Mesenteric fat pad (tissue), 1 donor: Measurements from ENCODE around the gene FOXN1. TPM values are rescaled to one million over a fixed set of nuclear protein-coding genes. Genes with fewer than 3 reads are reported as not detected.

ENCODE experiments used
- DNase-seq: peaks from one replicate; pipeline ENCODE4 v3.0.0-alpha.2; 2020; ENCODE audit warnings: low spot score
- total RNA-seq: library from RNA; stranded (reverse); fragmentation: NEBNext Ultra II Directional; extraction: Animal tissue kit (Norgen Biotek cat#: 25700); gene quantifications from one replicate; pipeline ENCODE4 v1.2.1, GENCODE V29; 2021
- donor health status: DM: yes; HTN: yes; CAD: no.

The FOXN1 gene
- total RNA-seq, 1 donor from 2014 or later: not detected

DNA sequence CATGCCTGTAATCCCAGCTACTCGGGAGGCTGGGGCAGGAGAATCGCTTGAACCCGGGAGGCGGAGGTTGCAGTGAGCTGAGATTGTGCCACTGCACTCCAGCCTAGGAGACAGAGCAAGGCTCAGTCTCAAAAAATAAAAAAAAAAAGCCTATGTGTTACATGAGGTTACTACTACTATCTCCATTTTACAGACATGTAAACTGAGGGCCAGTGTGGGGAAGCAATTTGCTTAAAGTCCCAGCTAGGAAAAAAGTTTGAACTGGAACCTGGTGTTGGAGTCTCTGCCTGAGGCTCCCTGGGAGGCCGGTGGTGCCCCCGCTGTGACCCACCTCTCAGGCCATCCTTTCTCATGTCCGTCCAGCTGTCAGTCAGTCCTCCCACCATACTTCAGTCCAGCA lies 28.2 kb upstream of the FOXN1 start:
- peak; percentile 28 for DNase-seq

DNA sequence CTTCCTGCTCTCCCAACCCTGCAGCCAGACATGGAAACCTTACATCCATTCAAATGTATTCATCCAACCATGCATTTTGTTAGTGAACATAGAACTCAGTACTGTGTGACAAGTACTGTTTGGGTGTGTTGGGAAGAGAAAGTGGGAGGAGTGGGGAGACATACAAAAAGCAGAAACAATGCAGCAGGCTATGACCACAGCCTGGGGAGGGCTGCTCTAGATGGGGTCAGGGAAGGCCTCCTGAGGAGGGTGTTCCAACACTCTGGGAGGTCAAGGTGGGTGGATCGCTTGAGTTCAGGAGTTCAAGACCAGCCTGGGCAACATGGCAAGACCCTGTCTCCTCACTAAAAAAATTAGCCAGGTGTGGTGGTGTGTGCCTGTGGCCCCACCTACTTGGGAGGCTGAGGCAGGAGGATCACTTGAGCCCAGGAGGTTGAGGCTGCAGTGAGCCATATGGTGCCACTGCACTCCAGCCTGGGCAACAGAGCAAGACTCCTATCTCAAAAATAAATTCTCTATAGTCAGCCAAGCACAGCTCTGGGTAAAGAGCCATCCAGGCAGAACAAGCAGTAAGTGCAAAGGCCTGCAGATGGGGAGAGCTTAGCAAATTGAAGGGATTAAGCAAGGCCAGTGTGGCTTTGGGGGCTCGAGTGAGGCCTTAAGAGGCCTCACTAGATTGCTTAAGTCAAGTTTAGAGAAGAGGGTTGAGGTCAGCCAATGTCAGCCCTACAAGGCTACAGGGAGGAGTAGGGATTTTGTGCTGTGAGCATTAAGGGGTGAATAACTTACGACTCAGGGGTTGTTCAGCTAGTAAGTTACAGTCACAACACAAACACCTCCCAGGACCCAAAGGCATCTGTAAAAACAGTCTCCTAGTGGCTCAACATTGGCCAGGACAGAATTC lies 27.2 kb upstream of the FOXN1 start:
- peak; percentile 49 for DNase-seq

DNA sequence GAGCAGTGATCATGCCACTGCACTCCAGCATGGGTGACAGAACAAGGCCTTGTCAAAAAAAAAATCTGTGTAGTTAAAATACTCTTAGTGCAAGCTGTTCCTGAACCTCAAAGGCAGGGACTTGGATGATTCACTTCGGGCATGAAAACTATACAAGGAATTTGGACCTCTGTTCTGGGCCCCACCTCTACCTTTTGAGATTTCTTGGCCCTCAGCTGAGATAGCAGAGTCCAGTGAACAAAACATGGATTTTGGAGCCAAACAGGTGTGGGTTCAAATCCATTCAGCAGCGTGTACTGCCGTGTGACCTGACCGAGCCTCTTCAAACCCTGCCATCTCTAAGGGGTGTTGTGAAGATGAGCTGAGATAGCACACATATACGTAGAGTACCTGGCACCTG lies 25.9 kb upstream of the FOXN1 start:
- no peak for DNase-seq

DNA sequence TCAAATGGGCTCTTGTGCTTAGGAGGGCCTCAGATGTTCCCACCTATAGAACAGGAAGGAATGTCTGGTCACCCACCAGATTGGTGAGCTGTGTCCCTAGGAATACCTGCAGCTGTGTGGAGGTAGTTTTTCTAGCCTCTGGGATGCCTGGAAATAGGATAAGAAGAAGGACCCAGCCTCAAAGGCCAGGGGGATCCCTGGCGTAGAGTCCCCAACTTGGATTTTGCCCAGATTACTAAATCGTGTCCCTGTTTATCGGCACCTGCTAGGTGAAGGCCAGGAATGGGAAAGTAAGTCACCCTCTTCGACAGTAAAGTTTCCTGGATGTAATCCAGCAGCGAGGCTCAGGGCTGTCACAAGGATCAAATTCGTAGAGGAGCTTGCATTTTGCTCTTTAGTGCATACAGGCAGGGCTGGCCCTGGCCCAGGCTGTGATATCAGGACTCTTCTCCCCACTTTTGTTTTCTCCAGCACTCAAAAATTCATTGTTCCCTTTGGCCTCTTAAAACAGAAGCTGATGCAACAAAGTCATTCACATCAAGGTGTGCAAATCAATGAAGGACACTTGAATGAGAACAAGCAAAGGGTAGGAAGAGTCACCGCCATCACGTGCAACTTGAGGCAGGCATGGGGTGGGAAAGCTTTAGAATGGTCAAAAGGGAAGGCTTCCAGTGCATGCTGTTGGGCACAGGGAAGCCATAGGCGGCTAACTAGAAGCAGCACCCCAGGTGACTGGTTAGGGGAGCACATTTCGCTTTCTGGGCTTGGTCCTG lies 25.2 kb upstream of the FOXN1 start:
- no peak for DNase-seq

DNA sequence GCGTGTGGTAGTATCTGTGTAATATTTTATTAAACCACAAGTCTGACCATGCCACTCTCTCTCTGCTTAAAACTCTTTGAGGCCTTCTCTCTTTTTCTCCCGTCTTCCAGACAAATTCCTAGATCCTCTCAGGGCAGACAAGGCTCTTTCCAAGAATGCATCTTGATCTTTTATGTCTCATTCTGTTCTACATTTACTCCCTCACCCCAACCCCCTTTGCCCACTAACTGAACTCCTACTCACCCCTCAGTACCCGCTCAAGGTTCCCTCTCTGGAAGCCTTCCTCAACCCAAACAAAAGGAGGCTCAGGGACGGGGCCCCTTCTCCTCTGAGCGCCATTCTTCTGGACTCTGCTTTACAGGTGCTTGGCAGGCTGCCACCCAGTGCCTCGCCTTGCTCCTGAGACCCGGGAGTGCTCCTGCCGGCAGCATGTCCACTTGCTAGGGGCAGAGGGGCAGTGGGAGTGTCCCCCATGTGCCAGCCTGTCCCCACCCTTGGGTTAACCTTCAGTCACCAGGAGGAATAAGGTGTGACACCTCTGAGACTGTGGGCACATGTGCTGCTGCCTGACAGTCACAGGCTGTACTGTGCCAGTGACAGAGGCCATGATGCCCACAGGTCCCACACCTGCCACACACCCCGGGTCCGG lies 23.5 kb upstream of the FOXN1 start:
- DNase-seq: no peak

DNA sequence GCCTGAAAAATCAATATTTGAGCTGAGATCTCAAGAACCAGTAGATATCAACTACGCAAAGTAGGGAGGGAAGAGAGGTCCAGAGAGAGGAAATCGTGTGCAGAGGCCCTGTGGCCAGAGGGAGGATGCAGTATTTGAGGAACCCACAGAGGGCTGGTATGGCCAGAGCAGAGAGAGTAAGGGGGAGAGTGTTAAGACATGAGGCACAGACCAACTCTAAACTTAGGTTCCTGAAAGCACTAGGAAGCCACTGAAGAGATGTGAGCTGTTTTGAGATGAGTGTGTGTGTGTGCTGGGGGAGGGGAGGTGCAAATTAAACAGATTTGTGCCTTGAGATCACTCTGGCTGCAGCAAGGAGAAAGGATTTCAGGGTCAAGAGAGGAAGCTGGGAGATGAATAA lies 21.9 kb upstream of the FOXN1 start:
- no peak for DNase-seq

DNA sequence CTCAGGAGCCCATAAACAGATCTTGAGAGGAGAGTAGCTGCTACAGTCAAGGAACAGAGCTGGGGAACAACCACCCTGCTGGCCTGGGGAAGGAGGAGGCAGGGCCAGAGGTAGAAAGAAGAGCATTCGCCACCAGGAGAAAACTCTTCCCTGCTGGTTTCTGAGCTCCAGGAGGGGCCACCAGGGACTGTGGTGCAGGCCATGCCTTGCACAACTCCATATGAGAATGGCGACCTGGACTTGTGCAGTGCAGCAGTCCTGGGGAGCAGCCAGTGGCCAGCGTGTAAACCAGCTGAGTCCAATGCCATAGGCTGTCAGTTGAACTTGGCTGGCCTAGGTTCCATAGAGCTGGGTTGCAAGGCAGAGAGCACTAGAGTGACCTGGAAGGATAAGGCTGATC lies 21.1 kb upstream of the FOXN1 start:
- no peak for DNase-seq

DNA sequence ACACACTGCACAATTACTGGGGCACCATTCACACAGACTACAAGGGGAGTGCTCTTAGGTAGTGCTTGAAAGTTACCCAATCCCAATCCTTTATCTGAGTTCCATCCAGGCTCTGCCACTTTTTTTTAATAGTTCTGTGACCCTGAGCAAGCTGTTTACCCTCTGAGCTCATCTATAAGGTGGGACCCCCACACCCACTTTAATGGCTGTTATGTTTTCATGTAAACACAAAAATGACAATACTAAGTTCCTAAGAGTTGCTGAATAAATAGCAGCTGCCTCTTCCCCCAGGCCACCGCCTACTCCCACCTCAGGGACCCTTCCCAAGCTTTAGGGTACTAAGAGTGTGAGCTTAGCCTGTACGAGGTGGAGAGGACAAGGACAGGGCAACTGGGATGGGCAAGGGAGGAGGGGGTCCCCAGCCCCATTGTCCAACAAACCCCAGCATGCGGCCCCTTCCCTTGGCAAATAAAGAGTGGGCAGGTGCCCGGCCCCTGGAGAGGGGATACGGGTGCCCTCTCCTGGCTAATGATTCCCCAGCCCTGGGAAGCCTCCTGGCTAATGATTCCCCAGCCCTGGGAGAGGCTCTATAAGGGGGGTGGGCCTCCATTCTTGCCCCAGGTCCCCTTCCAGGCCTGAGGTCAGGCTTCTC lies 18.1 kb upstream of the FOXN1 start:
- no peak for DNase-seq

DNA sequence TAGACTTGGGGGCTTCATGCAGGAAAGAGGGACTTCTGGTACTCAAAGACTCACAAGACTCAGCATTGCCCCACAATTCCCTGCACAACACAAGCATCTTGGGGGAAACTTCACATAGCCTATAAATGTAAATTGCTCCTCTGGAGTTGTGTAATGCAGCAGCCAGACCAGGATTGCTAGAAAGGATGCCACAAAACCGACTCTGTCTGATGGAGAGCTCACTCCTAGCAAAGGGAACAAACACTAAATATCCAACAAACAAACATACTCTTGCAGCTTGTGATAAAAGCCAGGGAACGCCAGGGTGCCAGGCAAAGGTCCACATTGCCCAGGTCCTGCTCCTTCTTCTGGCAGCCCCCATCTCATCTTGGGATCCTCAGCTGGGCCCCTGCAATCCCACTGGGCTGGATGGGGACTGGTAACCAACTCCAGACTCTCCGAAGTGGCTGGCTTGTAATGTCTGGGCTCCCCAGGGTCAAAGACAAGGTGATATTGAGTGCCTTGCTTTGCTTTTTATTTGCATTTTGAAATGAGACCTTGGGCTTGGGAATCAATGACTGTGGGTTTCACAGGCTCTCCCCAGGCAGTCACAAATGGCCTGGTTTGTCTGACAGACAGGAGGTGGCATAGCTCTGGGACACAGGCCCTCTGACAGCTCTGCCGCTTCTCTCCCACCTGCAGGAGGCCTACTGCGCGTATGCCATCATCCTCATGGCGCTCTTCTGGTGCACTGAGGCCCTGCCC lies 17.4 kb upstream of the FOXN1 start:
- no peak for DNase-seq

DNA sequence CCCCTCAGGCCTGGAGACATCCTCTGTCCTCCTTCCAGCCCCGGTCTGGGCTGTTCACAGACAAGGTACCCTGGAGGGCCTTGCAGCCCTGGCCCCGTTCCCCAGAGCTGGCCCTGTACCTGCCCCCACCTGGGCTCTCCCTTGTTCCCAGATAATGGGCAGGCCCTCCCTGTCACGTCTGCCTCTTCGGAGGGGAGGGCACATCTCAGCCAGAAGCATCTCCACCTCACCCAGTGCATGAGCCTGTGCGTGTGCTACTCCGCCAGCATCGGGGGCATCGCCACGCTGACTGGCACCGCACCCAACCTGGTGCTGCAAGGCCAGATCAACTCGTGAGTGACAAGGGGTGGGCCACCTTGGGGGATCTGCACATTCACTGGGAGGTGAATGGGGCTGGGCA lies 14.9 kb upstream of the FOXN1 start:
- no peak for DNase-seq

DNA sequence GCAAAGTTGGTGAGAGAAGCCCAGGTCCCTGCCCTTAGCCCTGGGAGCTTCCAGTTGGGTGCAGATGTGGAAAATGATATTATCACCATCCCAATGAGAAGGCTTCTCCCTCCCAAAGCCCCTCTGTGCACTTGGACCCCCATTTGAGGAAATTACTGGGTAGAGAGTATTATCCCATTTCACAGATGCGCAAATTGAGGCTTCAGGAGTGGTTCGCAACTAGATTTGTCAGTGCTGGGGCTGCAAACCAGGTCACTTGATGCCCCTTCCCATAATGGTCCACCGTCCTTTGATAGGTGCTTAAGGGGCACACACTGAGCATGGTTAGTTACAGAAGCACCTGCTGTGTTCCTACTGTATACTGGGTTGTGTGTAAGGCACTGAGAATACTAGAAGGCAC lies 14.3 kb upstream of the FOXN1 start:
- no peak for DNase-seq

DNA sequence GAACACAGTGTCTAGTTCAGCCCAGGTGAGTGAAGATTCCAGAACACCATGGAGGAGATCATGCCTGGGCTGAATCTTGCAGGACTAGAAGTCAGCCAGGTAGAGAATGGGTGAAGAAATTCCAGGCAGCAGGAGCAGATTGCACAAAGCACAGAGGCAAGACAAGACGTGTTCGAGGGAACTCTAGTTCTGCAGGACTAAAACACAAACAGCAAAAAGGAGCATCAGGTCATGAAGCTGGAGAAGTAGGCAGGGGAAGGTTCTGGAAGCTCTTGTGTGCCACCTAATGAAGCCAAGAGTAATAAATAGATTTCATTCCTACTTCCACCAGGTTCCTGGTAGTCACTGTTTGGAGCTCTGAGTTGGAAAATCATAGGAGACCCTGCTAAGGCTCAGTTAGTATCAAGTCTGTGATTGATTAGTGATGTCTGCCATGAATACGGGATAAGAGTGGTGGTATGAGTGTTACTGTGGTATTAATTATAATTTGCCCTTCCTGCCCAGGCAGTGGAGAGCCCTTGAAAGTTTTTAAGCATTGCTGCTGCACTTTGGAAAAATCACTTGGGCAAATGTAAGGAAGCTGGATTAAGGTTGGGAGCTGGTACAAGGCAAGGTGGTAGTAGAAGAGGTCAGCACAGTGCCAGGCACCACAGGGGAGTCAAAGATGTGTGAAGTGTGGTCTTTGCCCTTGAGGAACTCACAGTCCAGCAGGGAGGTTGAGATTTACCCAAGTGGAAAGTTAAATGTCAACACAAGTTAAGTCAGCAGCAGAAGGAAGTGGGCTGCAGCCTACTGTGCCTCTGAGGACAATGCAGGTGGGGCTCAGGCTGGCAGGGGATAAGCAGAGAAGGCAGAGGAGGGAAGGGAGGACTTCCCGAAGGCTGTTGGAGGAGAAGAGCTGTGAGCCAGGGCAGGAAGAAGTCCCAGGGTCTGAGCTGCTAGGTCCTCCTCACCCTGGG lies 13.5 kb upstream of the FOXN1 start:
- no peak for DNase-seq

DNA sequence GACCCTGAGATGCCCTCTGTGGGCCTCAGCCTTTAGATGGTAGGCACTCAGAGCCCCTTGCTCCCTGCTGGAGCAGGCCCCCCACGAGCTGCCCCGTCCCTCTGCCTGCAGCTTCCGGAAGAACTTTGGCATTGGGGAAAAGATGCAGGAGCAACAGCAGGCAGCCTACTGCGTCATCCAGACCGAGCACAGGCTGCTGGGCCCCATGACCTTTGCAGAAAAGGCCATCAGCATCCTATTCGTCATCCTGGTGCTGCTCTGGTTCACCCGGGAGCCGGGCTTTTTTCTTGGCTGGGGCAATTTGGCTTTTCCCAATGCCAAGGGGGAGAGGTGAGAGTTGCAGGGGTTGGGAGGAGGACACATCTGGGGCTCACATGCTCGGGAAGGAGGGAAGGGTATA lies 12.7 kb upstream of the FOXN1 start:
- no peak for DNase-seq

DNA sequence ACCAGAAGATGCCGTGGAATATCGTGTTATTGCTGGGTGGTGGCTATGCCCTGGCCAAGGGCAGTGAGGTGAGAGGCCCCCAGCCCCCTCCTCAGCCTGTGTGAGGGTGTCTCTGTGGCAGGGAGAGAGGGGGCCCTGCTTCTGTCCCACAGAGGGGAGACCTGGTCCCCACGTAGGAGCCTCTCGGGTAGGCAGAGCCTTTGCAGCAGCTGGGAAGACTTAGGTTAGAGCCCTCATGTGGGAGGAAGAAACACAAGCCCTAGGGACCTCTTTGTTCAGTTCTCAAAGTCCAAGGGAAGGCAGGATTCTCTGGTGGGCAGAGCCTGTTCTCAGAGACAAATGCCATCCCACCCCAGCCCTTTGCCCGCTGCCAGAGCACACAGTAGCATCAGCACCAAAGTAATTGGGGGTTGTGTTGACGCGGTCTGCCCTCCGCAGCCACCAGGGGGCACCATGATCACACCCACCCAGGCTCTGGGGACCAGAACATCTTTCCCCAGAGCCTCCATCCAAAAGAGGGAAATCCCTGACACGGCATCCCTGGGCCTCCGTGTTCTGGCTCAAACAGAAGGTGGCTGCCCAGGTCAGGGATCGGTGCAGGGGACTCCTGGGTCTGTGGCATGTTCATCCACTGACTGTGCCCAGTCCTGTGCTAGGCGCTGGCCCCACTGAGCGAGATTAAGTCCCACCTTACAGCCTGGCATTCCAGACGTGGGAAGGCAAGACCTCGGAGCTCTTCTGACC lies 11.5 kb upstream of the FOXN1 start:
- no peak for DNase-seq

DNA sequence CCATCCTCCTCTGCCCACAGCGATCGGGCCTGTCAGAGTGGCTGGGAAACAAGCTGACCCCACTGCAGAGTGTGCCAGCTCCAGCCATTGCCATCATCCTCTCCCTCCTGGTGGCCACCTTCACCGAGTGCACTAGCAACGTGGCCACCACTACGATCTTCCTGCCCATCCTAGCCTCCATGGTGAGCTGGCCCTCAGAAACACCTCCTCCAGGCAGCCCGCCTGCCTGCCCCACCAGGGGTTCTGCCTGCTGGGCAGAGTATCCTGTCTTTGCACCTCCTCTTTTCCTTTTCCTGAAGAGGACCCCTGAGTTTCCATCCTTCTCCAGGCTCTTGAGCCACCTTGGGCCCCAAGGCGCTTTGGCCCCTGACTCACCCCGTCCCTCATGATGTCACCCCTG lies 10.5 kb upstream of the FOXN1 start:
- no peak for DNase-seq

DNA sequence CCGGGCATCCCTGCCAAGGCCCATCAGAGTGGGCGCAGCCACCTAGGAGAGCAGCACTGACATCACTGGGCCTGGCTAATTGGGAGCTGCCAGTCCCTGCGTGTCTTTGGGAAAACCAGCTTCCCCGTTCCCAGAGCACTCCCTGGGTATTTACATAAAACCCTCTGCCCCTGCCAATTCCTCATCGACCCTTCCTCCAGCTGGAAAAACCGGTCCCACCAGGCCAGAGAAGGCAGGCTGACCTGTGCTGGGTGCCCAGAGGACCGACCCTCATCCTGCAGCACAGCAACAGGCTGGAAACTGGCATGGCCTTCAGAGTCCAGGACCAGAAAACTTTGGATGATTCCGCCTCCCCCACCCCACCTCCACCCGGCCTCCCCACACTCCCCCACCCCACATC lies 8.2 kb upstream of the FOXN1 start:
- no peak for DNase-seq

DNA sequence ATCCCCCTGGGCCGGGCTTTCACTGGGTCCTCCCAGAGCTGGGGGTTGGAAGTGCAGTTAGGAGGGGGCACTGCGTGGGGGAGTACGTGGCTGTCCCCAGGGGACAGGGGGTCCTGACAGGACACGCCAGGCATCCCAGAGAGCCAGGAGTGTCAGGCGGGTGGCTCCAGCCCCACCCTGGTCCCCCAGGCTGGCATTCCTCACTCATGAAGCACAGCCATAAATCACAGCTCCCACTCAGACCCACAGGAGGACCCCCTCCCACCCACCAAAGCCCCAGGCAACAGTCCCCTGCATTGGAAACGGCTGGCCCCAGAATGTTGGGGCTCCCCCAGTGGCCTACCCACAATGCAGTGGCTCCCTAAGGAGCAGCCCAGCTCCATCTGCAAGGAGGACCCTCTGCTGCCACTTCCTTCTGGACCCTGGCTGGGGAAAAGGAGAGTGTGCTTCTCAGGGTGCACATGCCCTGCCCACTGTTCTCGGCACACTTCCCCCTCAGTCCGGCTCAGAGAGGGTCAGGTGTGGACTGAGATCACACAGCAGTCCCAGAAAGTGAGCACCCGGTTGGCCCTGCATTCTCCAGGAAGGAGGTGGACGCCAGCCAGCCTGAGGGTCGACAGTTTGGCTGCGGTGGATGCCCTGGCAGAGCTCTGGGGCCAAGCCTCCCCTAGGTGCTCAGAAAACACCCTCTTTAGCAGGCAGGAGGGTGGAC lies 7.3 kb upstream of the FOXN1 start:
- no peak for DNase-seq

DNA sequence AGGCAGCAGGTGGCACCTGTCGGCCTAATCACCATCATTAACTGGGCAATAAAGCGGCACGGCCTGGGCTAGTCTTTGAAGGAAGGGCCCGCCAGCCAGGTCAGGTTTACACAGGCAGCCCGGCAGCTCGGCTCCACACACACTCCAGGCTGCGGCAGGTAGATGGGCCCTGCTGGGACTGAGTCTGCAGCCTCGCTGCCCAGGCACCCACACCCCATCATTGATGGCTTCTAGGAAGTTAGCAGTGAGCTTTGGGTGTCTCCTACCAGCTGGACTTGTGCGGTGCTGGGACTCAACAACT lies 6.8 kb upstream of the FOXN1 start:
- no peak for DNase-seq
